Endothelial cell (in vitro differentiated cells): ENCODE results near the gene FAM174B. TPM values are rescaled to one million over a fixed set of nuclear protein-coding genes. Genes with fewer than 3 reads are reported as not detected.

Source experiments
- DNase-seq: peaks from one replicate; pipeline ENCODE4 v3.0.0; 2021; ENCODE audit warnings: low spot score
- H3K27ac Mint-ChIP-seq: one replicate; pipeline ENCODE4 v1.8.0; 2021; ENCODE audit warnings: mixed read lengths, inconsistent platforms; ENCODE audit not compliant: unreplicated experiment
- H3K27me3 Mint-ChIP-seq: one replicate; pipeline ENCODE4 v1.8.0; 2021; ENCODE audit warnings: mild to moderate bottlenecking, moderate library complexity, mixed read lengths, inconsistent platforms; ENCODE audit not compliant: unreplicated experiment
- H3K36me3 Mint-ChIP-seq: one replicate; pipeline ENCODE4 v1.8.0; 2021; ENCODE audit warnings: mild to moderate bottlenecking, low read depth, mixed read lengths, inconsistent platforms; ENCODE audit not compliant: unreplicated experiment
- H3K4me1 Mint-ChIP-seq: one replicate; pipeline ENCODE4 v1.8.0; 2021; ENCODE audit warnings: mild to moderate bottlenecking, mixed read lengths, inconsistent platforms; ENCODE audit not compliant: unreplicated experiment
- H3K4me3 Mint-ChIP-seq: one replicate; pipeline ENCODE4 v1.8.0; 2021; ENCODE audit warnings: mild to moderate bottlenecking, mixed read lengths, inconsistent platforms; ENCODE audit not compliant: unreplicated experiment
- H3K9me3 Mint-ChIP-seq: one replicate; pipeline ENCODE4 v1.8.0; 2021; ENCODE audit warnings: mixed read lengths, inconsistent platforms; ENCODE audit not compliant: unreplicated experiment
- total RNA-seq: library from RNA; stranded (reverse); fragmentation: NEBNext Ultra II Directional; extraction: Animal tissue kit (Norgen Biotek cat#: 25700); gene quantifications from one replicate; pipeline ENCODE4 v1.2.1, GENCODE V29; 2021; ENCODE audit not compliant: unreplicated experiment
- TF ChIP-seq, protein P1 (sequence below): fragments of 200-600 bp; sonication (generic); IDR thresholded peaks from one replicate; pipeline ENCODE4 v1.5.0; 2021; ENCODE audit warnings: antibody characterized with exemption; ENCODE audit not compliant: unreplicated experiment

Gene FAM174B
- total RNA-seq, 1 donor from 2014 or later = 163 TPM

DNA sequence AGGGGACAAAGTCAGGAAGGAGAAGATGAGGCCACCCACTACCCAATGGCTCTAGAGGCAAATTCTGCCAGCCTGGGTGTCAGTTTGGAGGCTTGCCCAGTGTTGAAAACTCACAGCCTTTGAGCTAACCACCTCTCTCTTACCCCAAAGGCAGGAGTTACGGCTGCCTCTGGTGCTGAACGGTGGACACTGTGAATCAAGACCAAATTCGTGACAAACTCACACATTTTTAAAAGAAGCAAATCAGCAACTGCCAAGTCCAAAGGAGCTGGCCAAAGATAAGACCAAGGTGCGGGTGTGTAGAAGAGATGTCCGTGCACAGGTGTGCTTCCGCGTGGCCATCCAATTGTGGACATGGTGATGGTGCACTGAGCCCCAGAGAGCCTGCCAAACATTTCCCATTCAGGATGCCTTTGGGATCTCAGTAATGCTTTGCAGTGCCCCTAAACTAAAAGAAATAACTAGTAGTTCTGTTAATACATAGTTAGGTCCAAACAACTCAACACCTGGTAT is 74.6 kb downstream of the FAM174B start:
- H3K4me1 Mint-ChIP-seq = peaks cover 19% of the 10 kb centered on the region

DNA sequence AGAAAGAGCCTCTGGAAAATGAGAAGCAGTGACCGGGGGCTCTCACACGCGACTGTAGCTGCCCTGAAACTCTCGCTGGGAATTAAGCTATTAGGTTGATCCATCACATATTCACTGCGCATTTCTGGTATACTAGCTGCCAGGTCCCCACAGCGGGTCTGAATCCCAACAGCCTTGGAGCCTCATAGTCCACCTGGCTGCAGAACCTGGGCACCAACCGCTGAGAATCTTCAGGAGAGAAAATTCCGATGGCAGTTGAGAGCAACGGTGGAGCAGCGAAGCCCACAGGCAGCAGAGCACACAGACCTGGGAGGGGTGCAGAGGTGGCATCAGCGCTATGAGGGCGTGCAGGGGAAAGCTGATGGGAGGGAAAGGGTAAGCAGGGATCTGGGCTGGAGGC is 75.1 kb downstream of the FAM174B start:
- Mint-ChIP-seq H3K4me3 (no peak overlapping the region), H3K4me1 (peaks cover 21% of the 10 kb centered on the region), H3K27me3 (peaks cover 8% of the 10 kb centered on the region), H3K27ac (no peak overlapping the region), H3K9me3 (no peaks in the 10 kb centered on the region), H3K36me3 (peaks cover 13% of the 10 kb centered on the region)
- TF ChIP-seq, protein P1, sequence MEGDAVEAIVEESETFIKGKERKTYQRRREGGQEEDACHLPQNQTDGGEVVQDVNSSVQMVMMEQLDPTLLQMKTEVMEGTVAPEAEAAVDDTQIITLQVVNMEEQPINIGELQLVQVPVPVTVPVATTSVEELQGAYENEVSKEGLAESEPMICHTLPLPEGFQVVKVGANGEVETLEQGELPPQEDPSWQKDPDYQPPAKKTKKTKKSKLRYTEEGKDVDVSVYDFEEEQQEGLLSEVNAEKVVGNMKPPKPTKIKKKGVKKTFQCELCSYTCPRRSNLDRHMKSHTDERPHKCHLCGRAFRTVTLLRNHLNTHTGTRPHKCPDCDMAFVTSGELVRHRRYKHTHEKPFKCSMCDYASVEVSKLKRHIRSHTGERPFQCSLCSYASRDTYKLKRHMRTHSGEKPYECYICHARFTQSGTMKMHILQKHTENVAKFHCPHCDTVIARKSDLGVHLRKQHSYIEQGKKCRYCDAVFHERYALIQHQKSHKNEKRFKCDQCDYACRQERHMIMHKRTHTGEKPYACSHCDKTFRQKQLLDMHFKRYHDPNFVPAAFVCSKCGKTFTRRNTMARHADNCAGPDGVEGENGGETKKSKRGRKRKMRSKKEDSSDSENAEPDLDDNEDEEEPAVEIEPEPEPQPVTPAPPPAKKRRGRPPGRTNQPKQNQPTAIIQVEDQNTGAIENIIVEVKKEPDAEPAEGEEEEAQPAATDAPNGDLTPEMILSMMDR = no peak
- DNase-seq = no peak

More for the DNA sequence above, 74.6 kb downstream of the FAM174B start:
- H3K4me3 Mint-ChIP-seq = no peak overlapping the region
- DNase-seq = no peak
- H3K9me3 Mint-ChIP-seq = no peaks in the 10 kb centered on the region
- TF ChIP-seq, protein P1 = no peak
- H3K27ac Mint-ChIP-seq = no peak overlapping the region
- H3K36me3 Mint-ChIP-seq = peaks cover 13% of the 10 kb centered on the region
- H3K27me3 Mint-ChIP-seq = peaks cover 11% of the 10 kb centered on the region

DNA sequence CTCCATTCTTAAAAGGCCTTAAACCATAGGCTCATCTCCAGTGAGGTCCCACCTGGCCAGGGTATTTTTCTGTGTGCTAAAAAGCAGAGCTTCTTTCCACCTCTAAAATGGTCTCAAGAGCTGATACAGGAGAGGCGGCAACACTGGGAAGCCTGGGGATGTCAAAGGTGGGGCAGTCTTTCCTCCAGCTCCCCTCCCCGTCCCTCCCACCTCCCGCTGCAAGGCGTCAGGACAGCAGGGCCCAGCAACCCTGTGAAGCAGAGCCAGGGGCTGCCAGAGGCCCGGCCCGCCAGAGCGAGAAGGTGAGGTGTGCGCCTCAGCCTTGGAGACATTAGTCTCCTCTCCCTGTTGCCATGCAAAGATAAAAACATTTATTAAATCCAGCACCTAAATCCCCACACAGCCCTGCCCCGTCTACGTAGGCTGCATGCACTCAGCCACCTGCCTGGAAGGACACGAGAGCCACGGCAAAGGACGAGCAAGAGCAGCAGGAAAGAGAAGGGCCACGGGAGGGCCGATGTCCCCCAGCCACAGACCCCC is 75.6 kb downstream of the FAM174B start:
- Mint-ChIP-seq H3K27ac (no peak overlapping the region), H3K36me3 (peaks cover 9% of the 10 kb centered on the region), H3K9me3 (no peaks in the 10 kb centered on the region), H3K27me3 (peaks cover 8% of the 10 kb centered on the region), H3K4me1 (peaks cover 26% of the 10 kb centered on the region), H3K4me3 (no peak overlapping the region)
- TF ChIP-seq, protein P1 = no peak
- DNase-seq = no peak

DNA sequence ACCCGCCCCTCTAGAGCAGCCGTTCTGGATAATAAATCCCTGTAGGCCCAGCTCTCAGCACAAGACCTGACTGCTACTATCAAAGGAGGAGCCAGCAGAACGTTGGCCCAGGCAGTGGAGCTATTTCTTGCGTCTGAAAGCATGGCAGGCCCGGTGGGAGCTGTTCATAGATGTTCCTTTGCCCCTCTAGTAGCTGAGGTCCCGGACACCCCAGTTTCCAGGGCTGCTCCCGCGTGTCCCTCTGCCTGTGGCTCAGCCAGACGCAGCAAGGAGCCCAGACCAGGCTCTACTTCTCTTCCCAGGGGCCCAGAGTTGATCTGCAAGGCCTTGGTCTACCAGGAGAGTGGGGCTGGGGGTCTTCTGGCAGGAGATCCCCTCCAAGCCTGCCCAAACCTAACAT is 76.1 kb downstream of the FAM174B start:
- peaks cover 10% of the 10 kb centered on the region for H3K27me3 Mint-ChIP-seq
- peaks cover 31% of the 10 kb centered on the region for H3K4me1 Mint-ChIP-seq
- no peak for DNase-seq
- H3K27ac Mint-ChIP-seq = no peak overlapping the region
- TF ChIP-seq, protein P1 = no peak
- H3K9me3 Mint-ChIP-seq = no peaks in the 10 kb centered on the region
- H3K4me3 Mint-ChIP-seq = no peak overlapping the region
- peaks cover 8% of the 10 kb centered on the region for H3K36me3 Mint-ChIP-seq

DNA sequence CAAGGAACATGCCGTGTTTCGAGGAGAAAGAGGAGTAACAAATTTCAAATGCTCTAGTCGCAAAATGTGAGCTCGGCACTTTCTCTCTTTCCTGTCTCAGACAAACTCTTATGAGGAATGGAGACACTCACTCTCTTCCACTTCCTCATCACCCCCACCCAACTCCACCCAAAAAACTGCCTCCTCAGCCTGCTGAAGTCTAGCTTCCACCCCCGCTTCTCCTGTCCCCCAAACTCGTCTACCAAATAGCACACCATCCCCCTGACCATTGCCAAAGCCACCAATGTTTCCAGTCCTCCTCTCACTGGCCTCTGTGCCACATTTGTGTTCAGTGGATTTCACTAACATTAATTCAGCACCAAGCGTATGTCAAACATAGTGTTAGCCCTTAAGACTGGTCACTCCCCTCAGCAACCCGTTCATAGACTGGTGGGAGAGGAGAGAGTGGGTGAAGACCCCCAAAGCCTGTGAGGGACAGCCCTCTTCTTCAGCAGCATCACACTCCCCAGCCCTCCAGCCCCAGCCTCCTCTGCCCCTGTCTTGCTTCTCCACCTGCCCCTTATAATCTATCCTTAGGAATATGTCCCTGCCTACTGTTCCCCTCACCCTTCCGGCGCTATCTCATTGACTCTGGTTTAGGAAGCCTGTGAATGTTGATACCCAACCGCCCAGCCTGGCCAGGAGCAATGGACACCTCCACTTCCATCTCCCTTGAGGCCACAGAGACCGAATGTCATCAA is 77.3 kb downstream of the FAM174B start:
- Mint-ChIP-seq H3K4me3 (peak overlapping the region; percentile 65), H3K27me3 (peaks cover 10% of the 10 kb centered on the region), H3K9me3 (no peaks in the 10 kb centered on the region), H3K4me1 (peaks cover 41% of the 10 kb centered on the region), H3K27ac (no peak overlapping the region), H3K36me3 (peaks cover 12% of the 10 kb centered on the region)
- TF ChIP-seq, protein P1 = no peak
- DNase-seq = no peak
